MCF 10A (cell line): ENCODE data around the gene FNTB. TPM values are rescaled to one million over a fixed set of nuclear protein-coding genes. Genes with fewer than 3 reads are reported as not detected.
A peak's percentile ranks its signal among the peaks of the same experiment; 100 is the strongest.

Experiments used
- BruUV-seq: library from RNA; stranded (reverse); fragments of 400-500 nt; replicated peaks from 2 replicates; lab custom pipeline; 2021; lab: Mats Ljungman, UMichigan
- CTCF ChIA-PET: fragments of 300-600 bp; sonication (Branson Sonifier 250); formaldehyde crosslinking; extraction: SDS; loops from one replicate; lab custom pipeline; 2021; ENCODE audit warnings: antibody characterized with exemption, inconsistent platforms; lab: Yijun Ruan, JAX
- POLR2A ChIA-PET: fragments of 300-600, 350-650 bp; sonication (Branson Sonifier 250); formaldehyde crosslinking; extraction: SDS; loops from one replicate; lab custom pipeline; 2020; ENCODE audit warnings: antibody characterized with exemption, inconsistent platforms; lab: Yijun Ruan, JAX
- DNase-seq: peaks from one replicate; pipeline ENCODE4 v3.0.0-alpha.2; 2018; ENCODE audit not compliant: unreplicated experiment
- H3K27ac Mint-ChIP-seq: one replicate; pipeline ENCODE4 v1.8.0; 2022; ENCODE audit warnings: mild to moderate bottlenecking, low read depth, mixed read lengths; ENCODE audit not compliant: unreplicated experiment
- H3K27me3 Mint-ChIP-seq: one replicate; pipeline ENCODE4 v1.8.0; 2022; ENCODE audit warnings: mixed read lengths; ENCODE audit not compliant: insufficient read depth, unreplicated experiment
- H3K36me3 Mint-ChIP-seq: one replicate; pipeline ENCODE4 v1.8.0; 2022; ENCODE audit warnings: mild to moderate bottlenecking, moderate library complexity, mixed read lengths; ENCODE audit not compliant: insufficient read depth, unreplicated experiment
- H3K4me1 Mint-ChIP-seq: one replicate; pipeline ENCODE4 v1.8.0; 2022; ENCODE audit warnings: mixed read lengths; ENCODE audit not compliant: insufficient read depth, unreplicated experiment
- H3K4me3 Mint-ChIP-seq: one replicate; pipeline ENCODE4 v1.8.0; 2022; ENCODE audit warnings: mild to moderate bottlenecking, moderate library complexity, mixed read lengths; ENCODE audit not compliant: unreplicated experiment
- H3K9me3 Mint-ChIP-seq: one replicate; pipeline ENCODE4 v1.8.0; 2022; ENCODE audit warnings: mixed read lengths; ENCODE audit not compliant: unreplicated experiment
- intact Hi-C: fragments of 100-400 bp; cut with micrococcal nuclease; formaldehyde crosslinking; loops from 2 replicates; pipeline ENCODE4 v1.14.1; 2022
- total RNA-seq: library from RNA; stranded (reverse); gene quantifications from 2 replicates; pipeline ENCODE4 v1.2.3, GENCODE V29; 2022
- TF ChIP-seq, protein P1 (sequence below): fragments of 200-600 bp; IDR thresholded peaks from one replicate; pipeline ENCODE4 v1.8.0; 2022; ENCODE audit warnings: antibody characterized with exemption, mild to moderate bottlenecking; ENCODE audit not compliant: unreplicated experiment

Gene FNTB
- total RNA-seq, 1 experiment from 2014 or later: 12.2 TPM

DNA sequence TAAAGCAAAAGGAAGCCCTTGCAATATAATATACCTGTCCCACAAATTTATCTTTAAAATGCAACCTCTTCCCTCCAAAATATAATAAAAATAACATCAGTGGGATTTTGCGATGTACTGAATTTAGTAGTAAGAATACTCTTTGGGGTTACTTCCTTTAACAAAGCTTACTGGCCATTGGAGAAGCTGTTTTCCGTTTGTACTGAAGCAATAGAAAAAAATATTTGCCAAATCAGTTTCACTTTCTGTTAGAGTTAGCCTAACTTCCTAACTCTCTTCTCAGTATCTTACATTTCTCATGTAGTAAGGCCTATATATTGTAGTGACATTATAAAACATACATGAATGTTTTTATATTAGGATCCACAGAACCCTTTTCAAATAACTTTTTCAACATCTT lies 111.9 kb downstream of the FNTB start:
- peaks cover 43% of the 10 kb centered on the region for H3K36me3 Mint-ChIP-seq
- no peaks in the 10 kb centered on the region for H3K27me3 Mint-ChIP-seq
- BruUV-seq: no TSS peak
- TF ChIP-seq, protein P1, sequence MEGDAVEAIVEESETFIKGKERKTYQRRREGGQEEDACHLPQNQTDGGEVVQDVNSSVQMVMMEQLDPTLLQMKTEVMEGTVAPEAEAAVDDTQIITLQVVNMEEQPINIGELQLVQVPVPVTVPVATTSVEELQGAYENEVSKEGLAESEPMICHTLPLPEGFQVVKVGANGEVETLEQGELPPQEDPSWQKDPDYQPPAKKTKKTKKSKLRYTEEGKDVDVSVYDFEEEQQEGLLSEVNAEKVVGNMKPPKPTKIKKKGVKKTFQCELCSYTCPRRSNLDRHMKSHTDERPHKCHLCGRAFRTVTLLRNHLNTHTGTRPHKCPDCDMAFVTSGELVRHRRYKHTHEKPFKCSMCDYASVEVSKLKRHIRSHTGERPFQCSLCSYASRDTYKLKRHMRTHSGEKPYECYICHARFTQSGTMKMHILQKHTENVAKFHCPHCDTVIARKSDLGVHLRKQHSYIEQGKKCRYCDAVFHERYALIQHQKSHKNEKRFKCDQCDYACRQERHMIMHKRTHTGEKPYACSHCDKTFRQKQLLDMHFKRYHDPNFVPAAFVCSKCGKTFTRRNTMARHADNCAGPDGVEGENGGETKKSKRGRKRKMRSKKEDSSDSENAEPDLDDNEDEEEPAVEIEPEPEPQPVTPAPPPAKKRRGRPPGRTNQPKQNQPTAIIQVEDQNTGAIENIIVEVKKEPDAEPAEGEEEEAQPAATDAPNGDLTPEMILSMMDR: no peak
- peaks cover 17% of the 10 kb centered on the region for H3K4me1 Mint-ChIP-seq
- DNase-seq: peak; percentile 18
- H3K27ac Mint-ChIP-seq: peak overlapping the region; percentile 30
- CTCF ChIA-PET: interaction anchor here (0.6 kb wide), 1 partner anchor 11 kb away, joined by 3 read pairs; no protein-coding TSS in a partner anchor
- POLR2A ChIA-PET: interaction anchor here (0.6 to 1.7 kb wide), 5 partner anchors 8 to 1246 kb away, joined by 3 to 5 read pairs (median 3); partner anchors contain the start of gene SYNE2
- intact Hi-C loops: no loop called here
- peak overlapping the region; percentile 62 for H3K4me3 Mint-ChIP-seq
- H3K9me3 Mint-ChIP-seq: no peaks in the 10 kb centered on the region

DNA sequence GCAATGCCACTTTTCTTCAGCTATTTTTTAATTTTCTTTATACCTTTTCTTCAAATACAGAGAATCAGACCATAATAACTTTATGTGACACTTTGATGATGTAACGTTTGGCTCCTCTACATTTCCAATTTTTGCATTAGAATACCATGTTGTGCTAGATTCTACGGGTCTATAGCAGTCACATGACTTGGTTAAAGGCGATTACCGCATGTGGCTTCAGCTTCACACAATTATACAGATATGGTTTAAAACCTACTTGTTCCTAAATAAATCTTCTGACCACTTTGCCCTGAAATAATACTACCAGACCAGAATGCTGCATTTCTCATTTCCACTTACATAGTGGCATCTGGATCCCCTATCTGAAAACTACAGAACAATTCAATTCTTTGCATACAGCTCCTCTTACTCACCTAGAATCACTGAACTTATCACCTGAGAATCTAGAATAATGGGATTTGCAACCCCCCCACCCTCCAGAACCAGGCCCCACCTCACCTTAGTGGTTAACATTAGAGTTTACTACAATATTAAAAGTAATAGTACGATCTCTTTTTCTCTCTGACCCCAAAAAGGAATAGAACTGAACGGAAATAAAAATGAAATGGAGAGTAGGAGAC lies 114.3 kb downstream of the FNTB start:
- ChIA-PET CTCF (interaction anchor here (0.7 kb wide), 1 partner anchor 1487 kb away, joined by 3 read pairs; no protein-coding TSS in a partner anchor), POLR2A (interaction anchor here (0.6 to 1.4 kb wide), 5 partner anchors 44 to 163 kb away, joined by 3 to 9 read pairs (median 3); no protein-coding TSS in a partner anchor)
- Mint-ChIP-seq H3K4me1 (peaks cover 17% of the 10 kb centered on the region), H3K27me3 (no peaks in the 10 kb centered on the region), H3K27ac (peak overlapping the region; percentile 94), H3K36me3 (peaks cover 27% of the 10 kb centered on the region), H3K4me3 (peak overlapping the region; percentile 74), H3K9me3 (no peaks in the 10 kb centered on the region)
- TF ChIP-seq, protein P1: no peak
- TSS peak; percentile 44 for BruUV-seq
- intact Hi-C loops: loop anchor here (1.0 to 5.0 kb wide), 2 partner anchors 61 to 114 kb away; no protein-coding TSS in a partner anchor
- peak; percentile 1 for DNase-seq

DNA sequence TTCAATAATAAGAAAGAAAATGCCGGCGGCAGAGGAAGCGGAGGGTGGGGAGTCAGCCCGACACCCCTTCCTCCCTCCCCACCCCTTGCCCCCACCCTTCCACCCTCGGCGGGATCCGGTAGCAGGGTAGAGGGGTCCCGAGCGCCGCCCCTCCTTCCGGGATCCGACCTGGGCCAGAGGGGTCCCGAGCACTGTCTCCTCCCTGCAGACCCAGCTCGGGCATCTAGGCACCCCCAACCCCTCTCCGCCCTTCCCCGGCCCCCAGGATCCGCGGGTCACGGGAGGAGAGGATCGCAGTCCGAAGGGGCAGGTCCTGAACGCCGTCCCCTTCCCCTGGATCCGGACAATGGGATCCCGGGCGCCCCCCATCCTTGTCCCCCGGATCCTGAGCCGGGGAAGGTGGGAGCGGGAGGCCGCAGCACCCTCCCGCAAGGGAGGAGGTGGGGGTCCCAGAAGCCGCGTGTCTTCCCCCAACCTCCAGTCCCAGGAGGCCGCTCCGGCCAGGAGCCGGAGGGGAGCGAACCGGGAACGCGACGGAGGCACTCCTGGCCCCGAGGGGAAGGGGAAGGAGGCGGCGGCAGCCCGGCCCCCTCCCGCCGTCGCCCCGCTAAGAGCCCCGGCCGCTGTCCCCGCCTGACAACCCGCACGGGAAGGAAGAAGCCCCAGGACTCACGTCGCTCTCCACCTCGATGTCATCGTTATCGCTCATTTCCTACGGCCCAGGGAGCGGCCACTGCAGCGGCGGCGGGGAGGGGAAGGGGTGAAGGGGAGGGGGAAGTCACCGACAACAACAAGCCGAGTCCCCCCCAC lies 115.1 kb downstream of the FNTB start:
- ChIA-PET CTCF (no interaction called here), POLR2A (interaction anchor here (0.6 to 2.1 kb wide), 18 partner anchors 10 to 1409 kb away, joined by 3 to 15 read pairs (median 4); partner anchors contain the start of genes CHURC1, FNTB and GPHN)
- Mint-ChIP-seq H3K27ac (peak overlapping the region; percentile 94), H3K36me3 (peaks cover 27% of the 10 kb centered on the region), H3K4me1 (peaks cover 17% of the 10 kb centered on the region), H3K4me3 (peak overlapping the region; percentile 74), H3K27me3 (no peaks in the 10 kb centered on the region), H3K9me3 (no peaks in the 10 kb centered on the region)
- TF ChIP-seq, protein P1: no peak
- peak; percentile 8 for DNase-seq
- intact Hi-C loops: loop anchor here (1.0 to 5.0 kb wide), 3 partner anchors 60 to 310 kb away; partner anchors contain the start of gene FUT8
- BruUV-seq: TSS peak; percentile 23
